ENCODE data around the gene TRIM17.
"Not testable (repeated sequence)": the region's sequence is repeated elsewhere in the genome, so short reads cannot be mapped to it uniquely, and the experiment has no call there.

TRIM17 gene

GRCh38 chr1:228433337-228434053 lies 16.8 kb upstream of the TRIM17 start:
- H3K4me1 ChIP-seq (ENCODE audit: control insufficient read depth in 2 of 2, insufficient read depth in 2 of 2, low read length in 2 of 2); H3K4me3 ChIP-seq (ENCODE audit: low read length in 2 of 2); H3K27ac ChIP-seq (ENCODE audit: low read depth in 2 of 2, low read length in 2 of 2); H3K36me3 ChIP-seq (ENCODE audit: control insufficient read depth in 2 of 2, insufficient read depth in 2 of 2, low read length in 2 of 2); H3K9me3 ChIP-seq (ENCODE audit: control insufficient read depth in 2 of 2, low read length in 2 of 2); H3K9ac ChIP-seq (ENCODE audit: low read depth in 1 of 2, low read length in 2 of 2): not testable (repeated sequence)
- peaks cover 8 to 19% of the 10 kb centered on the region in 2 donors for H3K27me3 ChIP-seq (ENCODE audit: control insufficient read depth in 2 of 2, insufficient read depth in 2 of 2, low read length in 2 of 2)

GRCh38 chr1:228430243-228430642 lies 13.6 kb upstream of the TRIM17 start:
- Histone ChIP-seq H3K9ac (ENCODE audit: low read depth in 1 of 2, low read length in 2 of 2) (no peak overlapping the region), H3K27me3 (ENCODE audit: control insufficient read depth in 2 of 2, insufficient read depth in 2 of 2, low read length in 2 of 2) (peaks cover 8 to 17% of the 10 kb centered on the region in 2 donors), H3K36me3 (ENCODE audit: control insufficient read depth in 2 of 2, insufficient read depth in 2 of 2, low read length in 2 of 2) (no peaks in the 10 kb centered on the region), H3K4me3 (ENCODE audit: low read length in 2 of 2) (no peak overlapping the region), H3K4me1 (ENCODE audit: control insufficient read depth in 2 of 2, insufficient read depth in 2 of 2, low read length in 2 of 2) (no peaks in the 10 kb centered on the region), H3K9me3 (ENCODE audit: control insufficient read depth in 2 of 2, low read length in 2 of 2) (no peaks in the 10 kb centered on the region), H3K27ac (ENCODE audit: low read depth in 2 of 2, low read length in 2 of 2) (no peak overlapping the region)

- no peaks in the 10 kb centered on the region for H3K9me3 ChIP-seq (ENCODE audit: control insufficient read depth in 2 of 2, low read length in 2 of 2)
- no peaks in the 10 kb centered on the region for H3K36me3 ChIP-seq (ENCODE audit: control insufficient read depth in 2 of 2, insufficient read depth in 2 of 2, low read length in 2 of 2)
- no peak overlapping the region for H3K27ac ChIP-seq (ENCODE audit: low read depth in 2 of 2, low read length in 2 of 2)
- peaks cover 8 to 17% of the 10 kb centered on the region in 2 donors for H3K27me3 ChIP-seq (ENCODE audit: control insufficient read depth in 2 of 2, insufficient read depth in 2 of 2, low read length in 2 of 2)
- no peak overlapping the region for H3K4me3 ChIP-seq (ENCODE audit: low read length in 2 of 2)
- no peak overlapping the region for H3K9ac ChIP-seq (ENCODE audit: low read depth in 1 of 2, low read length in 2 of 2)
- no peaks in the 10 kb centered on the region for H3K4me1 ChIP-seq (ENCODE audit: control insufficient read depth in 2 of 2, insufficient read depth in 2 of 2, low read length in 2 of 2)
Observed at GRCh38 chr1:228429698-228430097, 13.0 kb upstream of the TRIM17 start.

- H3K36me3 ChIP-seq (ENCODE audit: control insufficient read depth in 2 of 2, insufficient read depth in 2 of 2, low read length in 2 of 2) = no peaks in the 10 kb centered on the region
Observed at GRCh38 chr1:228429007-228429406, 12.3 kb upstream of the TRIM17 start.

GRCh38 chr1:228428412-228428811 lies 11.8 kb upstream of the TRIM17 start:
- no peaks in the 10 kb centered on the region for H3K4me1 ChIP-seq (ENCODE audit: control insufficient read depth in 2 of 2, insufficient read depth in 2 of 2, low read length in 2 of 2)
- no peaks in the 10 kb centered on the region for H3K36me3 ChIP-seq (ENCODE audit: control insufficient read depth in 2 of 2, insufficient read depth in 2 of 2, low read length in 2 of 2)
- no peak overlapping the region for H3K9ac ChIP-seq (ENCODE audit: low read depth in 1 of 2, low read length in 2 of 2)
- H3K9me3 ChIP-seq (ENCODE audit: control insufficient read depth in 2 of 2, low read length in 2 of 2) = no peaks in the 10 kb centered on the region
- peaks cover 8 to 12% of the 10 kb centered on the region in 2 donors for H3K27me3 ChIP-seq (ENCODE audit: control insufficient read depth in 2 of 2, insufficient read depth in 2 of 2, low read length in 2 of 2)
- H3K4me3 ChIP-seq (ENCODE audit: low read length in 2 of 2) = no peak overlapping the region
- no peak overlapping the region for H3K27ac ChIP-seq (ENCODE audit: low read depth in 2 of 2, low read length in 2 of 2)

More at GRCh38 chr1:228429007-228429406, 12.3 kb upstream of the TRIM17 start:
- Histone ChIP-seq H3K9me3 (ENCODE audit: control insufficient read depth in 2 of 2, low read length in 2 of 2) (no peaks in the 10 kb centered on the region), H3K27ac (ENCODE audit: low read depth in 2 of 2, low read length in 2 of 2) (no peak overlapping the region), H3K4me3 (ENCODE audit: low read length in 2 of 2) (no peak overlapping the region), H3K4me1 (ENCODE audit: control insufficient read depth in 2 of 2, insufficient read depth in 2 of 2, low read length in 2 of 2) (no peaks in the 10 kb centered on the region), H3K27me3 (ENCODE audit: control insufficient read depth in 2 of 2, insufficient read depth in 2 of 2, low read length in 2 of 2) (peaks cover 8 to 14% of the 10 kb centered on the region in 2 donors), H3K9ac (ENCODE audit: low read depth in 1 of 2, low read length in 2 of 2) (no peak overlapping the region)

GRCh38 chr1:228426518-228427175 lies 10.0 kb upstream of the TRIM17 start:
- Histone ChIP-seq H3K4me3 (ENCODE audit: low read length in 2 of 2) (no peak overlapping the region), H3K27ac (ENCODE audit: low read depth in 2 of 2, low read length in 2 of 2) (no peak overlapping the region), H3K9ac (ENCODE audit: low read depth in 1 of 2, low read length in 2 of 2) (no peak overlapping the region), H3K4me1 (ENCODE audit: control insufficient read depth in 2 of 2, insufficient read depth in 2 of 2, low read length in 2 of 2) (no peaks in the 10 kb centered on the region), H3K9me3 (ENCODE audit: control insufficient read depth in 2 of 2, low read length in 2 of 2) (no peaks in the 10 kb centered on the region), H3K27me3 (ENCODE audit: control insufficient read depth in 2 of 2, insufficient read depth in 2 of 2, low read length in 2 of 2) (peaks cover 6 to 11% of the 10 kb centered on the region in 2 donors), H3K36me3 (ENCODE audit: control insufficient read depth in 2 of 2, insufficient read depth in 2 of 2, low read length in 2 of 2) (no peaks in the 10 kb centered on the region)

GRCh38 chr1:228424685-228425660 lies 8.3 kb upstream of the TRIM17 start:
- H3K4me3 ChIP-seq (ENCODE audit: low read length in 2 of 2) = no peak overlapping the region
- H3K27me3 ChIP-seq (ENCODE audit: control insufficient read depth in 2 of 2, insufficient read depth in 2 of 2, low read length in 2 of 2) = peaks cover 3 to 6% of the 10 kb centered on the region in 2 donors
- no peaks in the 10 kb centered on the region for H3K4me1 ChIP-seq (ENCODE audit: control insufficient read depth in 2 of 2, insufficient read depth in 2 of 2, low read length in 2 of 2)
- H3K9ac ChIP-seq (ENCODE audit: low read depth in 1 of 2, low read length in 2 of 2) = no peak overlapping the region
- no peaks in the 10 kb centered on the region for H3K36me3 ChIP-seq (ENCODE audit: control insufficient read depth in 2 of 2, insufficient read depth in 2 of 2, low read length in 2 of 2)
- no peaks in the 10 kb centered on the region for H3K9me3 ChIP-seq (ENCODE audit: control insufficient read depth in 2 of 2, low read length in 2 of 2)
- no peak overlapping the region for H3K27ac ChIP-seq (ENCODE audit: low read depth in 2 of 2, low read length in 2 of 2)

- H3K27me3 ChIP-seq (ENCODE audit: control insufficient read depth in 2 of 2, insufficient read depth in 2 of 2, low read length in 2 of 2) = no peaks in the 10 kb centered on the region
- no peak overlapping the region for H3K4me3 ChIP-seq (ENCODE audit: low read length in 2 of 2)
- no peaks in the 10 kb centered on the region for H3K36me3 ChIP-seq (ENCODE audit: control insufficient read depth in 2 of 2, insufficient read depth in 2 of 2, low read length in 2 of 2)
- no peaks in the 10 kb centered on the region for H3K9me3 ChIP-seq (ENCODE audit: control insufficient read depth in 2 of 2, low read length in 2 of 2)
- no peak overlapping the region for H3K9ac ChIP-seq (ENCODE audit: low read depth in 1 of 2, low read length in 2 of 2)
- no peak overlapping the region for H3K27ac ChIP-seq (ENCODE audit: low read depth in 2 of 2, low read length in 2 of 2)
- no peaks in the 10 kb centered on the region for H3K4me1 ChIP-seq (ENCODE audit: control insufficient read depth in 2 of 2, insufficient read depth in 2 of 2, low read length in 2 of 2)
Observed at GRCh38 chr1:228423404-228424053, 6.9 kb upstream of the TRIM17 start.

GRCh38 chr1:228420968-228421826 lies 4.5 kb upstream of the TRIM17 start:
- H3K4me1 ChIP-seq (ENCODE audit: control insufficient read depth in 2 of 2, insufficient read depth in 2 of 2, low read length in 2 of 2) = peaks cover under 1 to 1% of the 10 kb centered on the region in 2 donors

More at GRCh38 chr1:228420968-228421826, 4.5 kb upstream of the TRIM17 start:
- no peak overlapping the region for H3K27ac ChIP-seq (ENCODE audit: low read depth in 2 of 2, low read length in 2 of 2)
- no peaks in the 10 kb centered on the region for H3K9me3 ChIP-seq (ENCODE audit: control insufficient read depth in 2 of 2, low read length in 2 of 2)
- no peak overlapping the region for H3K9ac ChIP-seq (ENCODE audit: low read depth in 1 of 2, low read length in 2 of 2)
- H3K4me3 ChIP-seq (ENCODE audit: low read length in 2 of 2) = no peak overlapping the region
- no peaks in the 10 kb centered on the region for H3K36me3 ChIP-seq (ENCODE audit: control insufficient read depth in 2 of 2, insufficient read depth in 2 of 2, low read length in 2 of 2)
- peaks cover 2 to 4% of the 10 kb centered on the region in 2 donors for H3K27me3 ChIP-seq (ENCODE audit: control insufficient read depth in 2 of 2, insufficient read depth in 2 of 2, low read length in 2 of 2)
